ENCODE measurements around the gene TMEM273. TPM values are rescaled to one million over a fixed set of nuclear protein-coding genes. Genes with fewer than 3 reads are reported as not detected.

Gene TMEM273
- total and polyA plus RNA-seq, 10 of the 15 experiments (the other 5 are each of a cell fraction or from before 2014, with no cell fraction given), result 10.3 to 46.3 (median 26.4) TPM

GRCh38 chr10:49180444-49180860, 7.7 kb downstream of the TMEM273 start (continued):
- TF ChIP-seq FOS (IDR thresholded peaks at IDR 0.05; ENCODE audit: borderline replicate concordance, extremely low read depth, insufficient read length) (no peak), RELB (IDR thresholded peaks at IDR 0.05; ENCODE audit: low read depth) (0 out of 2 replicates have a peak, but pooled peaks have one; percentile 8), NFIC (IDR thresholded peaks at IDR 0.05; ENCODE audit: low read depth, low read length) (peak; percentile 21; the same call in 1 of the 2 replicates), POU2F2 (IDR thresholded peaks at IDR 0.05; ENCODE audit: borderline replicate concordance, low read depth, low read length) (no peak), PKNOX1 (IDR thresholded peaks at IDR 0.05) (peak; percentile 25; the same call in 1 of the 2 replicates)

GRCh38 chr10:49179699-49180443, 8.3 kb downstream of the TMEM273 start:
- CTCF ChIA-PET, result interaction anchor here (0.7 to 2.4 kb wide), 4 partner anchors 12 to 522 kb away, joined by 3 to 5 read pairs (median 4); no protein-coding TSS in a partner anchor
- DNase-seq (ENCODE audit: low read depth, low spot score) (no peak), FAIRE-seq (peak; percentile 41), ATAC-seq (peak; percentile 45)
- TF ChIP-seq ZNF384 (IDR thresholded peaks at IDR 0.05; ENCODE audit: borderline replicate concordance, low read depth, low read length), result no peak
- no peak for TF ChIP-seq NR2F1 (conservative IDR thresholded peaks at IDR 0.05)
- peak; percentile 71; the same call in 1 of the 2 replicates for TF ChIP-seq MTA2 (IDR thresholded peaks at IDR 0.05; ENCODE audit: low read depth)
- TF ChIP-seq PAX5 (IDR thresholded peaks at IDR 0.05; ENCODE audit: borderline replicate concordance, low read depth, low read length), result 0 out of 2 replicates have a peak, but pooled peaks have one; percentile 23
- TF ChIP-seq NR2C1 (IDR thresholded peaks at IDR 0.05), result no peak
- peak; percentile 36; the same call in 1 of the 2 replicates for TF ChIP-seq DPF2 (IDR thresholded peaks at IDR 0.05)
- peak; percentile 35; the same call in 1 of the 2 replicates for TF ChIP-seq IKZF1 (conservative IDR thresholded peaks at IDR 0.05)
- TF ChIP-seq SPI1 (IDR thresholded peaks at IDR 0.05; ENCODE audit: borderline replicate concordance, insufficient read depth, low read depth, low read length), result 0 out of 2 replicates have a peak, but pooled peaks have one; percentile 26
- Histone ChIP-seq H4K20me1 (ENCODE audit: control insufficient read depth, insufficient read depth) (no peaks in the 10 kb centered on the region), H3K4me3 (no peak overlapping the region), H2AFZ (ENCODE audit: control insufficient read depth, low read depth, low read length) (peak overlapping the region; percentile 55), H3K4me1 (ENCODE audit: control insufficient read depth, insufficient read depth, low read length) (peaks cover 56% of the 10 kb centered on the region), H3K27ac (ENCODE audit: control insufficient read depth, insufficient read depth) (peak overlapping the region; percentile 8; the same call in 1 of the 2 replicates), H3K79me2 (ENCODE audit: control insufficient read depth, insufficient read depth, low read length) (no peaks in the 10 kb centered on the region; the same call in 1 of the 2 replicates), H3K27me3 (replicated peaks in 1 of 2; ENCODE audit: control insufficient read depth in 2 of 2, insufficient read depth in 2 of 2, low read length in 1 of 2) (no peaks in the 10 kb centered on the region), H3K9me3 (replicated peaks; ENCODE audit: control insufficient read depth, insufficient read depth, low read length) (no peaks in the 10 kb centered on the region), H3K4me2 (ENCODE audit: control insufficient read depth, insufficient read depth) (peak overlapping the region; percentile 62), H3K9ac (ENCODE audit: control insufficient read depth, insufficient read depth, low read length) (0 out of 2 replicates have a peak overlapping the region, but pooled peaks have one; percentile 9), H3K36me3 (ENCODE audit: control insufficient read depth in 2 of 2, insufficient read depth in 2 of 2, low read length in 1 of 2) (no peaks in the 10 kb centered on the region; a peak in 1 of 4 replicates)
- RAD21 ChIA-PET (ENCODE audit: unreplicated experiment), result interaction anchor here (0.7 to 1.9 kb wide), 6 partner anchors 9 to 420 kb away, joined by 3 to 12 read pairs (median 5); partner anchors contain the start of gene TMEM273
- SMC1A ChIA-PET (ENCODE audit: uncharacterized antibody, unreplicated experiment), result interaction anchor here (1.0 to 4.0 kb wide), 7 partner anchors 10 to 522 kb away, joined by 3 to 30 read pairs (median 4); partner anchors contain the start of gene TMEM273
- WGBS (ENCODE audit: insufficient coverage, insufficient replicate concordance, low lambda C conversion rate, missing lambda C conversion rate), result 27% methylated on average over 10 of the region's 10 CpGs
- BruUV-seq (replicated peaks), result no TSS peak
- in situ Hi-C loops (cut with MboI) (loop anchor here (10.0 to 25.0 kb wide), 2 partner anchors 515 to 1457 kb away; no protein-coding TSS in a partner anchor), intact Hi-C loops (cut with micrococcal nuclease; ENCODE audit: unreplicated experiment) (loop anchor here (5.0 to 10.0 kb wide), 3 partner anchors 128 to 495 kb away; partner anchors contain the start of gene WDFY4)
- POLR2A ChIA-PET, result interaction anchor here (3.6 kb wide), 1 partner anchor 10 kb away, joined by 38 read pairs; the partner anchor contains the start of gene TMEM273

All from GM12878 (cell line).